ENCODE results near the gene CDK18. TPM values are rescaled to one million over a fixed set of nuclear protein-coding genes. Genes with fewer than 3 reads are reported as not detected.

CDK18 gene
- total RNA-seq, 6 experiments from 2014 or later = 6.3 to 22.3 (median 9.7) TPM

DNA sequence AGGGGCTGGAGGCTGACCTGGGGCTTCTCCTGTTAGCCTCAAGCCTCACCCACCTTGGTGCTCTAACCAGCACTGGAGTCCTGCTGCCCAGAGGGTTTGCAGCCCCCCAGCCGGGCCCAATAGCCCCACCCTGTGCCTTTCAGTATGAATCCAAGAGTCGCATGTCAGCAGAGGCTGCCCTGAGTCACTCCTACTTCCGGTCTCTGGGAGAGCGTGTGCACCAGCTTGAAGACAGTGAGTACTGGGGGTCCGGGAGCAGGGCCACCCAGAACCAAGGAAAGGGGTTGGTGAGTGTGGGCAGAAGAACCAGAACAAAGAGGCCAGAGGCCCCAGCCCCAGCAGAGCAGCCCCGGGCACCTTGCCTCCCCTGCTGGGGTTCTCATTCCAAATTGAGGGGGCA is 25.6 kb downstream of the CDK18 start:
- no peak overlapping the region for H3K4me3 ChIP-seq
- no peaks in the 10 kb centered on the region for H3K27me3 ChIP-seq
- H3K4me1 ChIP-seq = no peaks in the 10 kb centered on the region
- H3K9me3 ChIP-seq = no peaks in the 10 kb centered on the region
- DNase-seq = peak in 1 of 3 donors; percentile 13
- H3K27ac ChIP-seq = no peak overlapping the region
- intact Hi-C loops (cut with DNase I) = no loop called here
- H3K36me3 ChIP-seq = no peaks in the 10 kb centered on the region
- no peak for ATAC-seq
- WGBS (ENCODE audit: insufficient coverage, low coverage, low lambda C conversion rate, missing lambda C conversion rate) = 80% methylated on average over 1 of the region's 6 CpGs
- TF ChIP-seq POLR2A (IDR thresholded peaks at IDR 0.05) = no peak
- TF ChIP-seq, protein P1, sequence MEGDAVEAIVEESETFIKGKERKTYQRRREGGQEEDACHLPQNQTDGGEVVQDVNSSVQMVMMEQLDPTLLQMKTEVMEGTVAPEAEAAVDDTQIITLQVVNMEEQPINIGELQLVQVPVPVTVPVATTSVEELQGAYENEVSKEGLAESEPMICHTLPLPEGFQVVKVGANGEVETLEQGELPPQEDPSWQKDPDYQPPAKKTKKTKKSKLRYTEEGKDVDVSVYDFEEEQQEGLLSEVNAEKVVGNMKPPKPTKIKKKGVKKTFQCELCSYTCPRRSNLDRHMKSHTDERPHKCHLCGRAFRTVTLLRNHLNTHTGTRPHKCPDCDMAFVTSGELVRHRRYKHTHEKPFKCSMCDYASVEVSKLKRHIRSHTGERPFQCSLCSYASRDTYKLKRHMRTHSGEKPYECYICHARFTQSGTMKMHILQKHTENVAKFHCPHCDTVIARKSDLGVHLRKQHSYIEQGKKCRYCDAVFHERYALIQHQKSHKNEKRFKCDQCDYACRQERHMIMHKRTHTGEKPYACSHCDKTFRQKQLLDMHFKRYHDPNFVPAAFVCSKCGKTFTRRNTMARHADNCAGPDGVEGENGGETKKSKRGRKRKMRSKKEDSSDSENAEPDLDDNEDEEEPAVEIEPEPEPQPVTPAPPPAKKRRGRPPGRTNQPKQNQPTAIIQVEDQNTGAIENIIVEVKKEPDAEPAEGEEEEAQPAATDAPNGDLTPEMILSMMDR (IDR thresholded peaks at IDR 0.05) = no peak

DNA sequence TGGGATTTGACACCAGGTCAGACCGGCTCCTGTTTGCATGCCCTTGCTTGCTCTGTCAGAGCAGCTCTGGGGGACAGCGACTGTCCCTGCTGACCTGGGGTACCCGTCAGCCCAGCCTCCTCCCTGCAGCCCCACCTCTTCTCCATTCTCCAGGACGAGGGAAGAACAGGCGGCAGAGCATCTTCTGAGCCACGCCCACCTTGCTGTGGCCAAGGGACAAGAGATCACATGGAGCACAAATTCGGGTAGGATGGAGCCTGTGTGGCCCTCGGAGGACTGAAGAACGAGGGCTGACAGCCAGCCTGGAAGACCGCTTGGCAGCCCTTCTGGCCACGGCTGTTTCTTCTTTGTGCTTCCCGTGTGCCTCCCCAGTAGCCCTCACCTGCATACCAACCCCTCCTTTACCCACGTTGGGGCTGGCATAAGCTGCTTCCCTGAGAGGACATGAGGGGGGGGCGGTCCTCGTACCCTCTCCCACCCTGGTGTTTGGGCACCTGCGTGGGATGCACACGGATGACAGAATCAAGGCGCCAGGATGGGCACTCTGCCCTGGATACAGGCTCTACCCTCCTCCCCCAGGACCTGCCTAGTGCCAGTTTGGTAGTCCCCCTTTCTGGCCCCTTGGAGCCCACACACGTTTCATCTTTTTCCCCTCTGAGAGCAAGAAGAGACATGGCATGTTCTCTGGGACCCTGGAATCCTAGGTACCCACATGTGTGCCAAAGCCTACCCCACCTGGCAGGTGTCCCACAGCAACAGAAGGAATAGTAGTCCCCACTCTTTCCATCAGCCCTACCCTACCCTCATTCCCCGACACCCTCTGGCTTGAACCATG is 26.9 kb downstream of the CDK18 start:
- peak in 1 of 3 donors; percentile 15 for DNase-seq
- intact Hi-C loops (cut with DNase I) = no loop called here
- Histone ChIP-seq H3K9me3 (no peaks in the 10 kb centered on the region), H3K4me1 (no peaks in the 10 kb centered on the region), H3K4me3 (no peak overlapping the region), H3K27ac (no peak overlapping the region), H3K36me3 (no peaks in the 10 kb centered on the region), H3K27me3 (no peaks in the 10 kb centered on the region)
- 82% methylated on average over 8 of the region's 20 CpGs for WGBS (ENCODE audit: insufficient coverage, low coverage, low lambda C conversion rate, missing lambda C conversion rate)
- ATAC-seq = no peak
- TF ChIP-seq, protein P1 (IDR thresholded peaks at IDR 0.05) = no peak
- TF ChIP-seq POLR2A (IDR thresholded peaks at IDR 0.05) = no peak

DNA sequence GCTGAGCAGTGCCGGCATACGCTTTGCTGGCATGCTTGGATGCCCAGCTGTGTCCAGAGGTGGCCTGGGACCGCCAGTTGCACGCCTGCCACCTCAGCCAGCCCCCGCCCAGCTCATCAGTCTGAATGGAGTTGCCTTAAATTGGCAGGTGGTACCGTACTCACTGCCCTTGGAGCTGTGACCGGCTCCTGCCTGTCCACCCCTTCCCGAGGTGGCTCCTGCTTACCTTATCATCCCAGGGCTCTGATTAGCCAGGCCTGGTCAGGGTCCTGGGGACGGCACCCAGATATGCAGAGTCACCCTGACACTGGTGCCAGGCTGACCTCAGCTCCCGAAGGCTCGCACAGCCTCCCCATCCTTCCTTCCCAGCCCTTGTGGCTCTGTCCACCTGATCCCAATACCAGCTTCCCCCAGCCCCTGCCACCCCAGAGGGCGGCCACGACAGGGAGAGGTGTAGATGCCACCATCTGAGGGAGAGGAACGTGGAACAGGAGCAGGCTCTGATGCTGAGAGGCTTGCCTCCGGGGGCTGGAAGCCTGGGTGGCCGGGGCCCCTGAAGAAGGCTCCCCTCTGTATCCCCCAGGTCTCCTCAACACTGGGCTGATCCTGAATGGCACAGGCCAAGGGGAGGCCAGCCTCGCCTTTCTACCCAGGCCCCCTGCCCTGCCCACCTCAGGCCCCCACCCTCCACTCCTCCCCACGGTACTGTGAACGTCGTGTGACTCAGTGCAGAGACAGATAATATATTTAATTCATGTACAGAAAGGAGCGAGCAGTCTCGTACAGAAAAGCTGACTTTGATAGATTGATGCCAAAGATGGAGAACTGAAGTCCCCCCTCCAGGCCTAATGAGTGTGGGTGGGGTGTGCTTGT is 27.8 kb downstream of the CDK18 start:
- H3K4me1 ChIP-seq = no peaks in the 10 kb centered on the region
- no peak for TF ChIP-seq POLR2A (IDR thresholded peaks at IDR 0.05)
- TF ChIP-seq, protein P1 (IDR thresholded peaks at IDR 0.05) = no peak
- ATAC-seq (no peak), DNase-seq (peak in 1 of 3 donors; percentile 14)
- H3K27me3 ChIP-seq = no peaks in the 10 kb centered on the region
- H3K9me3 ChIP-seq = no peaks in the 10 kb centered on the region
- no peak overlapping the region for H3K4me3 ChIP-seq
- 93% methylated on average over 3 of the region's 22 CpGs for WGBS (ENCODE audit: insufficient coverage, low coverage, low lambda C conversion rate, missing lambda C conversion rate)
- H3K27ac ChIP-seq = no peak overlapping the region
- intact Hi-C loops (cut with DNase I) = no loop called here
- no peaks in the 10 kb centered on the region for H3K36me3 ChIP-seq

DNA sequence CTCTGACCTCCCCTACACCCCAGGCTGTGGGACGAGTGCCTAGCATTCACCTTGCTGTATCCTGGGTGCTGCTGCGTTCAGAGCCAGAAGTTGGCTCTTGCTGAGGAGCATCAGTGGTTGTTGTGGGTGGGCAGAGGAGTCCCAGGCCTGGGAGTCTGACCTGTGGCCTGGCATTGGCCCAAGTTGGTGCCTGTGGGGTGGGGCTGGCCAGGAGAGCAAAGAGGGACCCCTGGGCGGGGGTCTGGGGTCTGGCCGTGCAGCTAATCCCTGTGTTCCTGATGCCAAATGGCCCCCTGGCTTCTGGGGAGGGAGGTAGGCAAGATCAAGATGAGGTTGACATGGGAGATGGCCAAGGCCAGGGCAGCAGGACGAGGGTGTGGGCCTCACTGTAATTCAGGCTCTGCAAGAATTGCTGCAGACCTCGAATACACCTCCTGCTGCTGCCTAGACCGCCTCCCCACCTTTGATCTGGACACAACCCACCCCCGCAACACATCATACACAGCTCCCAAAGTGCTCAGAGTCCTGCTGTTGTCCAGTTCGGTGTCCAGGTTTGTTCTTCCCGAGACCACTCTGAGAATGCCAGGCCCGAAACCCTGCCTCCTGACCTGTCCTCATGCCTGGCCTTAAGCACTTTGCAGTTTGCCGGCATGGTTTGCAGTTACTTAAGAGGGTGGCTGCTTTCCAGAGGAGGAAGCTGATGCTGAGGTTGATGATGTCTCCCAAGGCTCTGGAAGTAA is 28.7 kb downstream of the CDK18 start:
- TF ChIP-seq POLR2A (IDR thresholded peaks at IDR 0.05) = no peak
- TF ChIP-seq, protein P1 (IDR thresholded peaks at IDR 0.05) = no peak
- Histone ChIP-seq H3K36me3 (no peaks in the 10 kb centered on the region), H3K4me3 (no peak overlapping the region), H3K27me3 (no peaks in the 10 kb centered on the region), H3K27ac (no peak overlapping the region), H3K4me1 (no peaks in the 10 kb centered on the region), H3K9me3 (no peaks in the 10 kb centered on the region)
- DNase-seq = peak in 1 of 3 donors; percentile 18
- no peak for ATAC-seq
- 80% methylated on average over 3 of the region's 12 CpGs for WGBS (ENCODE audit: insufficient coverage, low coverage, low lambda C conversion rate, missing lambda C conversion rate)
- intact Hi-C loops (cut with DNase I) = no loop called here
